Suprapubic skin (tissue), 3 donors: ENCODE data around the gene JMJD4.

Source experiments
- EP300 ChIP-seq: sonication (generic); formaldehyde crosslinking; IDR thresholded peaks from one replicate; pipeline ENCODE4 v1.6.1; 2017; ENCODE audit warnings: antibody characterized with exemption
- POLR2A ChIP-seq, 2 donors: fragments of 450-650 bp; IDR thresholded peaks; one replicate each; pipeline ENCODE4 v1.6.1; 2017; ENCODE audit warnings: antibody characterized with exemption in 2 of 2, mild to moderate bottlenecking in 2 of 2, moderate library complexity in 2 of 2
- TF ChIP-seq, protein P1 (sequence below), 2 donors: fragments of 200-600 bp in 1 of 2; fragments of 450-650 bp in 1 of 2; sonication (generic) in 1 of 2; IDR thresholded peaks; one replicate each; pipeline ENCODE4 v1.5.1; 2016 to 2019; ENCODE audit warnings: antibody characterized with exemption in 2 of 2, mild to moderate bottlenecking in 1 of 2, moderate library complexity in 1 of 2

DNA sequence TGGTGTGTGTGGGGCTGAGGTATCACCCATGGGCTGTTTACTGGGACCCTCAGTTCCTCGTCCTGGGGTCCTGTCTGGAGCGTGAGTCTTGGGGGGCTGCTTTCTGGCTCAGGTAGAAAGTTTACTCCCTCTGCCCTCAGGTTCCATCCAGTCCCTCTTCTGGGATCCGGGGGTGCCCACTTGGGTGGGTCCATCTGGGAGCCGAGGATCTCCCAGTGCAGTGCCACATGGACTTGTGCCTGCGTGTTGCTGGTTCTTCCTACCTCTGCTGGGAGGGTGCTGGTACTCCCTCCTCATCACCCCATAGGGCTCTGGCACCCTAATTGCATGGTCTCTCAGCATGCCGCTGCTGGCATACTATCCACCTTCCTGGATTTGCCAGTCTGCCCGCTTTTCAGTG, 14.1 kb upstream of the JMJD4 start:
- TF ChIP-seq, protein P1, sequence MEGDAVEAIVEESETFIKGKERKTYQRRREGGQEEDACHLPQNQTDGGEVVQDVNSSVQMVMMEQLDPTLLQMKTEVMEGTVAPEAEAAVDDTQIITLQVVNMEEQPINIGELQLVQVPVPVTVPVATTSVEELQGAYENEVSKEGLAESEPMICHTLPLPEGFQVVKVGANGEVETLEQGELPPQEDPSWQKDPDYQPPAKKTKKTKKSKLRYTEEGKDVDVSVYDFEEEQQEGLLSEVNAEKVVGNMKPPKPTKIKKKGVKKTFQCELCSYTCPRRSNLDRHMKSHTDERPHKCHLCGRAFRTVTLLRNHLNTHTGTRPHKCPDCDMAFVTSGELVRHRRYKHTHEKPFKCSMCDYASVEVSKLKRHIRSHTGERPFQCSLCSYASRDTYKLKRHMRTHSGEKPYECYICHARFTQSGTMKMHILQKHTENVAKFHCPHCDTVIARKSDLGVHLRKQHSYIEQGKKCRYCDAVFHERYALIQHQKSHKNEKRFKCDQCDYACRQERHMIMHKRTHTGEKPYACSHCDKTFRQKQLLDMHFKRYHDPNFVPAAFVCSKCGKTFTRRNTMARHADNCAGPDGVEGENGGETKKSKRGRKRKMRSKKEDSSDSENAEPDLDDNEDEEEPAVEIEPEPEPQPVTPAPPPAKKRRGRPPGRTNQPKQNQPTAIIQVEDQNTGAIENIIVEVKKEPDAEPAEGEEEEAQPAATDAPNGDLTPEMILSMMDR (IDR thresholded peaks at IDR 0.05): no peak
- TF ChIP-seq POLR2A (IDR thresholded peaks at IDR 0.05): no peak
- no peak for TF ChIP-seq EP300
